ENCODE measurements around the gene CDC42BPB. TPM values are rescaled to one million over a fixed set of nuclear protein-coding genes. Genes with fewer than 3 reads are reported as not detected.

Gene CDC42BPB
- total RNA-seq, 1 donor from 2014 or later = 116 TPM

GRCh38 chr14:103097244-103097993 is 40.1 kb upstream of the CDC42BPB start:
- Histone ChIP-seq H3K36me3 (ENCODE audit: insufficient read depth, low read length) (no peaks in the 10 kb centered on the region), H3K4me2 (ENCODE audit: low read length) (no peak overlapping the region), H2AFZ (ENCODE audit: low read depth, low read length) (no peak overlapping the region), H3K9me3 (ENCODE audit: insufficient read depth, low read depth, low read length) (no peaks in the 10 kb centered on the region), H4K20me1 (ENCODE audit: insufficient read depth, low read length) (no peaks in the 10 kb centered on the region), H3K4me1 (ENCODE audit: insufficient read depth, low read length) (no peaks in the 10 kb centered on the region), H3K4me3 (ENCODE audit: insufficient read depth, low read depth, low read length) (no peak overlapping the region), H3K79me2 (ENCODE audit: insufficient read depth, low read length) (no peaks in the 10 kb centered on the region), H3K27ac (ENCODE audit: low read depth, low read length) (no peak overlapping the region), H3K9ac (ENCODE audit: low read length) (no peak overlapping the region), H3K27me3 (ENCODE audit: insufficient read depth, low read length) (peaks cover 34% of the 10 kb centered on the region)
- H3K27me3 Mint-ChIP-seq (ENCODE audit: low read depth, unreplicated experiment) = peaks cover 31% of the 10 kb centered on the region
- H3K36me3 Mint-ChIP-seq (ENCODE audit: low read depth, unreplicated experiment) = no peaks in the 10 kb centered on the region
- H3K4me1 Mint-ChIP-seq (ENCODE audit: low read depth, unreplicated experiment) = peaks cover 2% of the 10 kb centered on the region
- no peak overlapping the region for H3K27ac Mint-ChIP-seq (ENCODE audit: unreplicated experiment)
- no peak overlapping the region for H3K4me3 Mint-ChIP-seq (ENCODE audit: unreplicated experiment)
- DNase-seq (ENCODE audit: low read depth) = no peak
- TF ChIP-seq CTCF (IDR thresholded peaks at IDR 0.05; ENCODE audit: insufficient read depth, low read depth, low read length) (no peak), EZH2 (IDR thresholded peaks at IDR 0.05; ENCODE audit: insufficient read depth, low read length) (no peak)
- peaks cover 8% of the 10 kb centered on the region for H3K9me3 Mint-ChIP-seq (ENCODE audit: unreplicated experiment)
- no peak for FAIRE-seq

DNA sequence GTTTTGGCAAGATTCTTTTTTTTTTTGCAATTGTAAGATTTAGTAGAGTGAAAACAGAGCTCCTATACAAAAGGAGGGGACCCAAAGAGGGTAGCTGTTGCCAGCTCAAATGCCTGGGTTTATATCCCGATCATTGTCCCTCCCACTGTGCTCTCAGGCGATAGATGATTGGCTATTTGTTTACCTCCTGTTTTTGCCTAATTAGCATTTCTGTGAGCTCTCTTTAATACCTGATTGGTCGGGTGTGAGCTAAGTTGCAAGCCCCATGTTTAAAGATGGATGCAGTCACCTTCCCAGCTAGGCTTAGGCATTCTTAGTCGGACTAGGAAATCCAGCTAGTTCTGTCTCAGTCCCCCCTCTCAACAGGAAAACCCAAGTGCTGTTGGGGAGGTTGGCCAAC is 39.0 kb upstream of the CDC42BPB start:
- no peak overlapping the region for H3K4me3 ChIP-seq (ENCODE audit: insufficient read depth, low read depth, low read length)
- no peaks in the 10 kb centered on the region for H3K4me1 ChIP-seq (ENCODE audit: insufficient read depth, low read length)
- TF ChIP-seq CTCF (IDR thresholded peaks at IDR 0.05; ENCODE audit: insufficient read depth, low read depth, low read length) (no peak), EZH2 (IDR thresholded peaks at IDR 0.05; ENCODE audit: insufficient read depth, low read length) (no peak)
- Mint-ChIP-seq H3K27me3 (ENCODE audit: low read depth, unreplicated experiment) (peaks cover 30% of the 10 kb centered on the region), H3K36me3 (ENCODE audit: low read depth, unreplicated experiment) (no peaks in the 10 kb centered on the region), H3K4me1 (ENCODE audit: low read depth, unreplicated experiment) (peaks cover 2% of the 10 kb centered on the region), H3K27ac (ENCODE audit: unreplicated experiment) (no peak overlapping the region), H3K4me3 (ENCODE audit: unreplicated experiment) (no peak overlapping the region), H3K9me3 (ENCODE audit: unreplicated experiment) (peaks cover 2% of the 10 kb centered on the region)
- no peak for FAIRE-seq
- H4K20me1 ChIP-seq (ENCODE audit: insufficient read depth, low read length) = no peaks in the 10 kb centered on the region
- H3K79me2 ChIP-seq (ENCODE audit: insufficient read depth, low read length) = no peaks in the 10 kb centered on the region
- H3K36me3 ChIP-seq (ENCODE audit: insufficient read depth, low read length) = no peaks in the 10 kb centered on the region
- no peak overlapping the region for H3K9ac ChIP-seq (ENCODE audit: low read length)
- H3K27ac ChIP-seq (ENCODE audit: low read depth, low read length) = no peak overlapping the region
- H3K4me2 ChIP-seq (ENCODE audit: low read length) = no peak overlapping the region
- H3K9me3 ChIP-seq (ENCODE audit: insufficient read depth, low read depth, low read length) = no peaks in the 10 kb centered on the region
- peaks cover 25% of the 10 kb centered on the region for H3K27me3 ChIP-seq (ENCODE audit: insufficient read depth, low read length)
- no peak for DNase-seq (ENCODE audit: low read depth)
- no peak overlapping the region for H2AFZ ChIP-seq (ENCODE audit: low read depth, low read length)

- H4K20me1 ChIP-seq (ENCODE audit: insufficient read depth, low read length) = no peaks in the 10 kb centered on the region
- no peak overlapping the region for H3K4me3 ChIP-seq (ENCODE audit: insufficient read depth, low read depth, low read length)
- H3K4me2 ChIP-seq (ENCODE audit: low read length) = no peak overlapping the region
- no peaks in the 10 kb centered on the region for H3K36me3 ChIP-seq (ENCODE audit: insufficient read depth, low read length)
- peaks cover 2% of the 10 kb centered on the region for H3K4me1 Mint-ChIP-seq (ENCODE audit: low read depth, unreplicated experiment)
- H3K9ac ChIP-seq (ENCODE audit: low read length) = no peak overlapping the region
- no peaks in the 10 kb centered on the region for H3K9me3 ChIP-seq (ENCODE audit: insufficient read depth, low read depth, low read length)
- H3K9me3 Mint-ChIP-seq (ENCODE audit: unreplicated experiment) = no peaks in the 10 kb centered on the region
- no peaks in the 10 kb centered on the region for H3K79me2 ChIP-seq (ENCODE audit: insufficient read depth, low read length)
- peaks cover 6% of the 10 kb centered on the region for H3K4me1 ChIP-seq (ENCODE audit: insufficient read depth, low read length)
- TF ChIP-seq CTCF (IDR thresholded peaks at IDR 0.05; ENCODE audit: insufficient read depth, low read depth, low read length) (no peak), EZH2 (IDR thresholded peaks at IDR 0.05; ENCODE audit: insufficient read depth, low read length) (no peak)
- no peak overlapping the region for H3K27ac Mint-ChIP-seq (ENCODE audit: unreplicated experiment)
- peaks cover 30% of the 10 kb centered on the region for H3K27me3 Mint-ChIP-seq (ENCODE audit: low read depth, unreplicated experiment)
- FAIRE-seq (no peak), DNase-seq (ENCODE audit: low read depth) (no peak)
- no peak overlapping the region for H3K4me3 Mint-ChIP-seq (ENCODE audit: unreplicated experiment)
- no peak overlapping the region for H2AFZ ChIP-seq (ENCODE audit: low read depth, low read length)
- H3K36me3 Mint-ChIP-seq (ENCODE audit: low read depth, unreplicated experiment) = no peaks in the 10 kb centered on the region
- no peak overlapping the region for H3K27ac ChIP-seq (ENCODE audit: low read depth, low read length)
- peaks cover 23% of the 10 kb centered on the region for H3K27me3 ChIP-seq (ENCODE audit: insufficient read depth, low read length)
Observed at GRCh38 chr14:103095210-103095778, 37.9 kb upstream of the CDC42BPB start.
